CD4-positive, CD25-positive, alpha-beta regulatory T cell (primary cell): ENCODE data around the gene HDAC9. TPM values are rescaled to one million over a fixed set of nuclear protein-coding genes. Genes with fewer than 3 reads are reported as not detected.

Experiments used
- ATAC-seq, 2 donors: fragments of 150-1000 bp; cut with Tn5 transposase; one replicate each; pipeline ENCODE4 v1.10.0; 2021; ENCODE audit warnings: low read depth in 2 of 2, moderate number of reproducible peaks in 2 of 2, moderate library complexity in 1 of 2
- DNase-seq, 3 donors: peaks; one replicate each; pipeline versions ENCODE4 v3.0.0 to v3.0.0-alpha.2; 2012 to 2022; ENCODE audit warnings: mixed read lengths in 1 of 3
- H3K27ac ChIP-seq: one replicate; pipeline ENCODE4 v1.7.0; 2013; ENCODE audit warnings: mild to moderate bottlenecking, low read length; ENCODE audit not compliant: insufficient read depth, poor library complexity, severe bottlenecking
- H3K27me3 ChIP-seq: one replicate; pipeline ENCODE4 v1.7.0; 2013; ENCODE audit warnings: low read length; ENCODE audit not compliant: control insufficient read depth, insufficient read depth
- H3K36me3 ChIP-seq: one replicate; pipeline ENCODE4 v1.7.0; 2013; ENCODE audit warnings: mild to moderate bottlenecking, low read length, moderate library complexity; ENCODE audit not compliant: control insufficient read depth, insufficient read depth
- H3K4me1 ChIP-seq: 2 replicates; pipeline ENCODE4 v1.7.0; 2013; ENCODE audit warnings: mild to moderate bottlenecking, low read length; ENCODE audit not compliant: insufficient read depth, control insufficient read depth, poor library complexity, severe bottlenecking
- H3K4me3 ChIP-seq: one replicate; pipeline ENCODE4 v1.7.0; 2013; ENCODE audit warnings: low read depth, mild to moderate bottlenecking, low read length, moderate library complexity
- H3K9me3 ChIP-seq, 2 experiments: 1 replicate in 1 of 2; 2 replicates in 1 of 2; pipeline ENCODE4 v1.7.0; 2013; ENCODE audit warnings: low read length in 2 of 2, mild to moderate bottlenecking in 1 of 2, moderate library complexity in 1 of 2; ENCODE audit not compliant: control insufficient read depth in 2 of 2
- H3K27ac Mint-ChIP-seq, 3 donors: one replicate each; pipeline ENCODE4 v1.8.0; 2020 to 2022; ENCODE audit warnings: mild to moderate bottlenecking in 3 of 3, mixed read lengths in 3 of 3, moderate library complexity in 2 of 3
- H3K27me3 Mint-ChIP-seq: one replicate; pipeline ENCODE4 v1.8.0; 2022; ENCODE audit warnings: mild to moderate bottlenecking, mixed read lengths
- H3K36me3 Mint-ChIP-seq: one replicate; pipeline ENCODE4 v1.8.0; 2020; ENCODE audit warnings: mixed read lengths
- H3K4me1 Mint-ChIP-seq, 4 donors: one replicate each; pipeline ENCODE4 v1.8.0; 2020 to 2022; ENCODE audit warnings: mixed read lengths in 4 of 4, mild to moderate bottlenecking in 1 of 4
- H3K4me3 Mint-ChIP-seq, 4 donors: one replicate each; pipeline ENCODE4 v1.8.0; 2020 to 2022; ENCODE audit warnings: mild to moderate bottlenecking in 4 of 4, mixed read lengths in 4 of 4, moderate library complexity in 3 of 4
- H3K9me3 Mint-ChIP-seq, 7 donors: one replicate each; pipeline ENCODE4 v1.8.0; 2020 to 2022; ENCODE audit warnings: mixed read lengths in 7 of 7, mild to moderate bottlenecking in 3 of 7, moderate library complexity in 2 of 7
- polyA plus RNA-seq, 4 donors: library from polyadenylated mRNA; unstranded; fragments of 300-500 nt; fragmentation: Illumina TruSeq; gene quantifications; one replicate each; pipeline ENCODE4 v1.2.3, GENCODE V29; 2021
- total RNA-seq: library from RNA; stranded (reverse); gene quantifications from one replicate; pipeline ENCODE4 v1.2.3, GENCODE V29; 2022

The HDAC9 gene
- total and polyA plus RNA-seq, 5 donors from 2014 or later = 4.1 to 23.7 (median 10.4) TPM

GRCh38 chr7:18861514-18862118 lies 366.1 kb downstream of the HDAC9 start:
- H3K36me3 ChIP-seq = no peaks in the 10 kb centered on the region
- no peaks in the 10 kb centered on the region for H3K9me3 ChIP-seq
- no peak for DNase-seq
- Mint-ChIP-seq H3K9me3 (peaks cover 0 to 15% (median 3%) of the 10 kb centered on the region in 7 donors), H3K4me1 (peaks cover 0 to 15% (median 6%) of the 10 kb centered on the region in 4 donors), H3K36me3 (no peaks in the 10 kb centered on the region), H3K4me3 (no peak overlapping the region), H3K27me3 (no peaks in the 10 kb centered on the region), H3K27ac (no peak overlapping the region)
- H3K27me3 ChIP-seq = no peaks in the 10 kb centered on the region
- no peak for ATAC-seq
- H3K4me1 ChIP-seq = no peaks in the 10 kb centered on the region
- H3K4me3 ChIP-seq = no peak overlapping the region
- no peak overlapping the region for H3K27ac ChIP-seq

DNA sequence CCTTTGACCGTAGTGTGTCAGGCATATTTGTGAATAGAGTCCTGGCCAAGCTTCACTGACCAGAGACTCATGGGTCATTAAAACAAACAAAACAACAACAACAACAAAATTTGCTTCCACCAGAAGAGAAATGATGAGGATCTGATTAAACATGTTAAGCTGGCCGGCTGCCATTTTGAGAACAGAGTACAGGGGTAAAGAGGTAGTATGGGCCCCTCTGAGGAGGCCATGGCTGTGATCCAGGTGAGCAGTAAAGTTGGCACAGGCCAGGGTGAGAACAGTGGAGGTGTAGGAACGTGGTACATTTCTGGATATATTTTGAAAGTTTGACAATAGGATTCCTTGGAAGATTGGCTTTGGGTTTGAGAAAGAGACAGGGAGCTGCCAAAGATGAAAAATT lies 369.4 kb downstream of the HDAC9 start:
- H3K36me3 ChIP-seq = no peaks in the 10 kb centered on the region
- peaks cover 0 to 14% (median 6%) of the 10 kb centered on the region in 7 donors for H3K9me3 Mint-ChIP-seq
- H3K4me1 ChIP-seq = no peaks in the 10 kb centered on the region
- no peaks in the 10 kb centered on the region for H3K27me3 ChIP-seq
- no peak overlapping the region for H3K27ac Mint-ChIP-seq
- no peak overlapping the region for H3K27ac ChIP-seq
- no peaks in the 10 kb centered on the region for H3K9me3 ChIP-seq
- no peaks in the 10 kb centered on the region for H3K27me3 Mint-ChIP-seq
- H3K4me1 Mint-ChIP-seq = peaks cover 0 to 7% (median 5%) of the 10 kb centered on the region in 4 donors
- DNase-seq = no peak
- ATAC-seq = no peak
- no peaks in the 10 kb centered on the region for H3K36me3 Mint-ChIP-seq
- no peak overlapping the region for H3K4me3 Mint-ChIP-seq
- H3K4me3 ChIP-seq = no peak overlapping the region

DNA sequence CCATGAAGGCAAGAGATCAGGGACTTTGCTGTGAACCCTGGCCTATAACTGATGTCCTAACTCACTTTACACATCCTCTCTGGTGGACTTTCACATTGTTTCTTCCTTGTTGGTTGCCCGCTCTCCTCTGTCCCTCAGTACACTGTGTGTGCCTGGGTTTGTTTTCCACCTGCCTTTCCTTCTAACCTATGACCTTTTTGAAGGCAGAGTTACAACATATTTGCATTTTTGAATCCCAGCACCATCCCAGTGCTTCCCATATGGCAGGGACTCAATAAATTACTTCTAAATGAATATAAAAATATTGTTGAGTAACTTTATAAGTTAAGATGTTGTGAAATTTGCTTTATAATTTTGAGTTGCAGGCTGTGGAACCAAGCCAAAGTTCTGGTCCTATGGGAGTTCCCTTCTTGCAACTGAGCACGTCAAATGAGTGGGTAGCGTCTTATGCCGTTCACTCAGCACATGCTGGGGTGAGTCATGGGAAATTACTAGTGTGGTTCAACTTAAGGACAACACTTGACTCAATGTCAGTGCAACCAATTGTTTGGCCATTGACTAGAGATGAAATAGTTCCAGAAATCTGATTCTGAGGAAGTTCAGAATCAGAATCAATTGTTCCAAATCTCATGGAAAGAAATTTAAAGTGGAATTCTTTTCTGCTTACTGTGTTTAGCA lies 370.9 kb downstream of the HDAC9 start:
- Histone ChIP-seq H3K9me3 (no peaks in the 10 kb centered on the region), H3K36me3 (no peaks in the 10 kb centered on the region), H3K27me3 (no peaks in the 10 kb centered on the region), H3K4me1 (no peaks in the 10 kb centered on the region), H3K27ac (no peak overlapping the region), H3K4me3 (no peak overlapping the region)
- ATAC-seq = no peak
- no peaks in the 10 kb centered on the region for H3K36me3 Mint-ChIP-seq
- H3K27me3 Mint-ChIP-seq = no peaks in the 10 kb centered on the region
- H3K4me3 Mint-ChIP-seq = no peak overlapping the region
- H3K9me3 Mint-ChIP-seq = peaks cover 0 to 17% (median 6%) of the 10 kb centered on the region in 7 donors
- H3K4me1 Mint-ChIP-seq = peaks cover 0 to 5% (median 0%) of the 10 kb centered on the region in 4 donors
- no peak overlapping the region for H3K27ac Mint-ChIP-seq
- no peak for DNase-seq

DNA sequence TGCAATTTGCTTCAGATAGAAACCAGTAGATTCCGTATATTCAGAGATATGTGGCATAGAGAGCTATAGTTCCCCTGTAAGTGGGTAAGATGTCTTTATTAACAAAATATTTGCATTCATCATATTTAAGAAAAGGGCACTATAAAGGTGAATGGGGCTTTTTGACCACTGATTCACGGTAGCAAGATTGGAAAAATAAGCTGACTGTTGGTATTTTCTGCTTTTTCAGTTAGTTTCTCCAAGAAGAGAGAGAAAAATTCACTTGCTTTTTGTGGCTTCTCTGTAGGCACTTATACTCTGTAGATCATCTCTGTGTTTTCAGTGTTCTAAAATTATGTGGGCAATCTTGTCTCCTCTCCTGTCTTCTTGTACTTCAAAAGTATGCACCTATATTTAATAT lies 376.8 kb downstream of the HDAC9 start:
- Mint-ChIP-seq H3K9me3 (peaks cover 0 to 11% (median 4%) of the 10 kb centered on the region in 7 donors), H3K27me3 (no peaks in the 10 kb centered on the region), H3K4me1 (peaks cover 0 to 5% (median 0%) of the 10 kb centered on the region in 4 donors), H3K27ac (no peak overlapping the region), H3K4me3 (no peak overlapping the region), H3K36me3 (no peaks in the 10 kb centered on the region)
- no peaks in the 10 kb centered on the region for H3K9me3 ChIP-seq
- H3K4me3 ChIP-seq = no peak overlapping the region
- no peaks in the 10 kb centered on the region for H3K27me3 ChIP-seq
- no peak for ATAC-seq
- no peak for DNase-seq
- no peaks in the 10 kb centered on the region for H3K36me3 ChIP-seq
- H3K4me1 ChIP-seq = no peaks in the 10 kb centered on the region
- no peak overlapping the region for H3K27ac ChIP-seq

DNA sequence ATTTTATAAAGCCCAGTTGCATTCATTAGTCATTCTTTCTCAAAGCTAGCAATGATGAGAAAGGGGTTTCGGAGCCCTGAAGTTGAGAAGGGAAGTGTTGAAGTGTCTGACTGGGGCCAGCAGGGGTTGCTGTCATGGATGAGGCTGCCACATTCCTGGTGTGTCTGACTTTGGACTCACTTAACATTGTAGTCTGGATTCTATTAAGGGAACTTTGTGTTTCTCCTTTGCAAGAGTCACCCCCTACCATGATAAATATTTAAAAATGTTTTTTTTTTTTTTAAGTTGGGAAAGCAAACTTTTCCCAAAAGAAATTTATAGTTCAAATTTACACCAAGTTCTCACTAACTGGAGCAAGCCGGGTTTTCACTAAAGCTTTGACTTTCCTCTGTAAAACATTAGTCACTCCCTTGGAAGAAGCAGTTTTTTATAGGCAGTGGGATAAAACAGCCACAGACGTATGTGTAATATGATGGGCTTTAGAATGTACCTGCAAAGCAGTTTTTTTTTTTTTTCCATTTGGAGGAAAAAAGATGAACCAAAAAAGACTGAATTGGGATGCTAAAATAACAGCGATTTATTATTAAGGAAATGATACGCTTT lies 378.3 kb downstream of the HDAC9 start:
- no peaks in the 10 kb centered on the region for H3K27me3 Mint-ChIP-seq
- H3K4me1 Mint-ChIP-seq = no peaks in the 10 kb centered on the region
- Histone ChIP-seq H3K27me3 (no peaks in the 10 kb centered on the region), H3K4me3 (no peak overlapping the region), H3K9me3 (no peaks in the 10 kb centered on the region), H3K4me1 (no peaks in the 10 kb centered on the region), H3K36me3 (no peaks in the 10 kb centered on the region), H3K27ac (no peak overlapping the region)
- no peak overlapping the region for H3K4me3 Mint-ChIP-seq
- no peaks in the 10 kb centered on the region for H3K36me3 Mint-ChIP-seq
- H3K27ac Mint-ChIP-seq = no peak overlapping the region
- peaks cover 0 to 20% (median 2%) of the 10 kb centered on the region in 7 donors for H3K9me3 Mint-ChIP-seq
- ATAC-seq = no peak
- no peak for DNase-seq

DNA sequence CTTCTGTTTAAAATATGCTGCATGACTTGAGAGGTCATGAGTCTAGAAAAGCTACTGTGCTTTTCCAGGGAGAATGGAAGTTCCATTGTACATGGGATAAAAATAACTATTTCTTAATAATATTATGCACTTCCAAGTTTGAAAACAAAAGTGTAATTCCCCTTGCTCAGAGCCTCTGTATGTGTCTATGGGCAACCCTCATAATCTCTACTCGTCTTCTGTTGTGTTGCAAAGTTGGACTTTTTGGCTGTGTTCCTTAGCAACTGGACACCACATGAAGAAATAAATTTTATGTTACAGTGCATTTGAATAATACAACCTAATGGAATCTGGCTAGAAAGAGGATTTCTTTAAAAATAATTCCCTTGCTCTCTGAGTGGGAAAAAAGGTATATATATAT lies 379.3 kb downstream of the HDAC9 start:
- Histone ChIP-seq H3K4me3 (no peak overlapping the region), H3K36me3 (no peaks in the 10 kb centered on the region), H3K27ac (no peak overlapping the region), H3K4me1 (no peaks in the 10 kb centered on the region), H3K27me3 (no peaks in the 10 kb centered on the region), H3K9me3 (no peaks in the 10 kb centered on the region)
- H3K4me3 Mint-ChIP-seq = no peak overlapping the region
- no peak overlapping the region for H3K27ac Mint-ChIP-seq
- DNase-seq (no peak), ATAC-seq (no peak)
- H3K9me3 Mint-ChIP-seq = peaks cover 0 to 22% (median 6%) of the 10 kb centered on the region in 7 donors
- no peaks in the 10 kb centered on the region for H3K27me3 Mint-ChIP-seq
- no peaks in the 10 kb centered on the region for H3K36me3 Mint-ChIP-seq
- H3K4me1 Mint-ChIP-seq = no peaks in the 10 kb centered on the region

DNA sequence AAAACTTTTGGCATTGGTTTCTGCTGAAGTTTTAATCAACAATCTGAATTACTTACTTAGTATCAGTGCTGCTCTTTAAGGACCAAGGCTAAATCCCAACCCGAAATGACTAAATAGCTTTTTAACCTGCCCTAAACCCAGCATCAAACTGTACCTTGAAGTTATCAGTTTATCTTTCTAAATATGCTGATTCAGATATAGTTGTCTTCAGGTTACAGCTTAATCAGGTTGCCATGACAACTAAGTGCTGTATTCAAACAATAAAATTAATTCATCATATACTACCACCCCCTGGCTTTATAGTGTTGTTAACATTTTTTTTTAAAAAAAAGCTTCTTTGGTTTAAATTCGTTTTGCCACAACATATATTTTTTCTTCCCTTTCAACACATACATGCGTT lies 382.3 kb downstream of the HDAC9 start:
- Mint-ChIP-seq H3K9me3 (peaks cover 0 to 19% (median 4%) of the 10 kb centered on the region in 7 donors), H3K27ac (no peak overlapping the region), H3K36me3 (no peaks in the 10 kb centered on the region), H3K4me3 (no peak overlapping the region), H3K27me3 (no peaks in the 10 kb centered on the region), H3K4me1 (no peaks in the 10 kb centered on the region)
- no peaks in the 10 kb centered on the region for H3K9me3 ChIP-seq
- DNase-seq (no peak), ATAC-seq (no peak)
- H3K36me3 ChIP-seq = no peaks in the 10 kb centered on the region
- H3K27ac ChIP-seq = no peak overlapping the region
- no peak overlapping the region for H3K4me3 ChIP-seq
- H3K4me1 ChIP-seq = no peaks in the 10 kb centered on the region
- H3K27me3 ChIP-seq = no peaks in the 10 kb centered on the region
